GM18526 (cell line): Measurements from ENCODE around the gene MYPN.

Source experiments
- POLR2A ChIP-seq: IDR thresholded peaks from 3 replicates; pipeline ENCODE4 v1.6.1; 2011; ENCODE audit not compliant: insufficient read length; ENCODE audit errors: extremely low read depth

Gene MYPN

DNA sequence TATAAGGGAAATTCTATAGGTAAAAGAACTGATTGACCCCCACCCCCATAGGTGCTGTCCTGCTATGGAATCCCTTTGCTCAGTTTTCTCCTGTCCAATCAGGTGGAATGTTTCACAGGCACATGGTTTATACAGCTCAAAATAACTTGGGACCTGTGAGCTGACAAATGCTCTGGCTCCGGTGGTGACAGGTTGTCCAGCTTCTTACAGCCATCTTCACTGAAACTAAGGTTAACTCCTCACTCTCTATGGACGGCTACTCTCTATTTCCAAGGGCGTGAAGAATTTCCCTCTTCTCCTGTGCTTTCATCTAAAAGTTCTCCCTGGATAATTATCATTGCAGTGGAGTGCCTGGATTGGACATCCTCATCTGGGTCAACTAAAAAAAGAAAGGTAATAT is at the start of gene MYPN:
Gene MYPN, plus strand, starts transcription at position 158 of the 400 bp plus-strand sequence. CDS start 11,951 bp downstream, outside the sequence.
- no peak for TF ChIP-seq POLR2A

DNA sequence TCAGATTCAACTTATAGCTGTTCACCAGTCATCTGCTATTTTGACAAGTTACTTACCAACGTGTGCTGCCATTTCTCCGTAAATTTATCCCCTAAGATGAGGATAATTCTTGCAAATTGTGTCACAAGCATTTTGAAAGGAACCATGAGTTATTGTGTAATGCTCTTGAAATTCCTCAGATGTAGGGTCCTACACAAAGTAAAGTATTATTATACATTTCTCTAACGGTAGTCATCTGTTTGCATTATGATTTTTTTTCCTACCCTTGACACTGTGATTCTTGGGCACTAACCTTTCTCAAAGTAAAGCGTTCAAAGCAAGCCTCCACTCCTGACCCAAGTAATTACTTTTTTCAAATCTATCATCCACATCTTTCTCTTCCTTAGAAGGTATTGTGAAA is 42.3 kb upstream of the MYPN start:
- no peak for TF ChIP-seq POLR2A

- no peak for TF ChIP-seq POLR2A
Observed at GRCh38 chr10:68067508-68067907, 41.8 kb upstream of the MYPN start.

- no peak for TF ChIP-seq POLR2A
Observed at GRCh38 chr10:68073631-68074030, 35.7 kb upstream of the MYPN start.

GRCh38 chr10:68074031-68074774 is 35.1 kb upstream of the MYPN start:
- no peak for TF ChIP-seq POLR2A

- TF ChIP-seq POLR2A, result peak; percentile 64
Observed at GRCh38 chr10:68074775-68075549, 34.3 kb upstream of the MYPN start, which contains the start of gene HERC4. HERC4 (minus strand) TSS chr10:68075283; CDS start chr10:68073108, 2,175 bp downstream.

DNA sequence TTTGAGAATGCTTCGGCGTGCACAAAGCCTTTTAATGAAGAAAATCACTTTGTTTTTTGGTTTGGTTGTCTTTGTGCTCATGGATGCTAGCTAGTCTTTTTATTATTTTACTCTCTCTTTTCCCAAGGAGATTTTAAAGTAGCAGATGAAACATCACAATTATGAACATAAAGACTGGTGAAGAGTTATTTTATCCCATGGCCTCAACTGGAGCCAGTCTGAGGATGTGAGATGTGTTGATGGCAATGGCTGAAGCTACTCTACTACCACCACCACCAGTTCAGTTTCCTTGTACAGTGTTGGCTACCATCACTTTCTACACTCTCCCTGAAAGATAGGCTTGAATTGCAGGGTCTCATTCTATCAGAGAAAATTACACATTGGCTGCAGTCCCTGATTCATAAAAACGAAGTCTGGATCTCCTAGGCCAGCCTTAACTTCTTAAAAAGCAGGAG is 33.7 kb upstream of the MYPN start:
- TF ChIP-seq POLR2A, result no peak

DNA sequence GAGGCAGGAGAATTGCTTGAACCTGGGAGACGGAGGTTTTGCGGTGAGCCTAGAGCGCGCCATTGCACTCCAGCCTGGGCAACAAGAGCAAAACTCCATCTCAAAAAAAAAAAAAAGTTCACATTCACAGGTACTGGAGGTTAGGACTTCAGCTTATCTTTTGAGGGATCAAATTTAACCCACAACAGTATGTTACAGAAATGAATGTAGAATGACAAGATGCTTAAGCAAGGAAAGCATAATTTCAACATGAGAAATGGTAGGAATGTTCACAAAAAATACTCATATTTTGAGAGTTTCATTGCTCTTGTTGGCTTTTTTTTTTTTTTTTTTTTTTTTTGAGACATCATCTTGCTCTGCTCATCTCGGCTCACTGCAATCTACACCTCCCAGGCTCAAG is 32.3 kb upstream of the MYPN start:
- no peak for TF ChIP-seq POLR2A

- no peak for TF ChIP-seq POLR2A
Observed at GRCh38 chr10:68079434-68079833, 29.9 kb upstream of the MYPN start.

- no peak for TF ChIP-seq POLR2A
Observed at GRCh38 chr10:68080853-68081431, 28.3 kb upstream of the MYPN start.

DNA sequence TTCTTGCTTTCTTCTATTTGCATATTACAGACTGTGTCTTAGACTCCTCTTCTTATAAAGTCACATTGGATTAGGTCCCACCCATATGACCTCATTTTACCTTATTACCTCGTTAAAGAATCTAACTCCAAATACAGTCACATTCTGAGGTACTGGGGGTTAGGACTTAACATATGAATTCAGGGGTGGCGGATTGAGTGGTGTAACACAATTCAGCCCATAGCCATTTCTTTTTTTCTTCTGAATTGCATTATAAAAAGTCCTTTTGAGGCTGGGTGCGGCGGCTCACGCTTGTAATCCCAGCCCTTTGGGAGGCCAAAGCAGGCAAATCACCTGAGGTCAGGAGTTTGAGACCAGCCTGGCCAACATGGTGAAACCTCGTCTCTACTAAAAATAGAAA is 27.4 kb upstream of the MYPN start:
- no peak for TF ChIP-seq POLR2A

- TF ChIP-seq POLR2A, result no peak
Observed at GRCh38 chr10:68082872-68083271, 26.4 kb upstream of the MYPN start.

DNA sequence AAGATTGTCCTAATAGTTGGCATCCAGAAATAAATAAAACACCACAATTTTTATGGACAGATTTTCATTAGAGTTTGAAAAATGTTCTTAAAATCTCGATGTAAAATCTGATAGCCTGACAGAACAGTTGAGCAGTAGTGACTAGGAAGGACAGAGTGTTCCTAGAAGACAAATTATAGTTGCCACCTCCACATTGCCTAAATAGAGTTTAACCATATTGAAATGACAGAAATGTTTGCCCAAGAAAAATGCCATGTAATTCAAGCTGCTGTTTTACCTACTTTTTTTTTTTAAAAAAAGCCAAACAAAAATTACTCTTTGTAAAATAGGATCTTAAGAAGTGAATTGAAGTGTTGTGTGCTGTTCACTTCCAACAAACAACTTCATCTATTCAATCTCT is 25.3 kb upstream of the MYPN start:
- TF ChIP-seq POLR2A, result no peak

DNA sequence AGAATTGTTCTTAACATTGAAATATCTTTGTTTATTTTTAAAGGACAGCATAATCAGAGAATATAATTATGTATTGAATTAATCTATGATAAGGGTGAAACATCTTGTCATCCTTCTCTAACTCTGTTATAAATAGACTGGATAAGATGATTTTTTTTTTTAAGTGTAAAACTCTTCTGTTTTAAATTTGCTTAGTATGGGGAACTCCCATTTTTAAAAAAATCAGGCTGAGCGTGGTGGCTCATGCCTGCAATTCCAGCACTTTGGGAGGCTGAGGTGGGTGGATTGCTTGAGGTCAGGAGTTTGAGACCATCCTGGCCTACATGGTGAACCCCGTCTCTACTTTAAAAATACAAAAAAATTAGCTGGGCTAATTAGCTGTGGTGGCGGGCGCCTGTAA is 24.8 kb upstream of the MYPN start:
- no peak for TF ChIP-seq POLR2A

DNA sequence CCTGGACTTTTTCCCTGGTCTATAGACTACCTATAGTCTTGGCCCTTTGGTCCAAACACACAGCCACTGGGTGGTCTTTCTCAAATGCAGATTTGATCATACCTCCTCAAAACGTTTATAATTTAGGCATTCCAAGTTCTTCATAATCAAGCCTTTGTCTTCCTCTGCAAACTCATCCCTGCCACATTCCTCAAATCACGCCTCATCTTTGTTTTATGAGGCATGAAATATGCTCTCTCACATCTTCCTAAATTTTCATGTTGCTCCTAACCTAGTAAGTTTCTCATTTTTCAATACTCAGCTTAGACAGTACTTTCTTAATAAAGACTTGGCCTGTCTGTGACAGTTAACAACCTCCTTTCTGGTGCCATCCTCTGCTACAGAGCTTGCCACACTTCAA is 23.3 kb upstream of the MYPN start:
- no peak for TF ChIP-seq POLR2A

DNA sequence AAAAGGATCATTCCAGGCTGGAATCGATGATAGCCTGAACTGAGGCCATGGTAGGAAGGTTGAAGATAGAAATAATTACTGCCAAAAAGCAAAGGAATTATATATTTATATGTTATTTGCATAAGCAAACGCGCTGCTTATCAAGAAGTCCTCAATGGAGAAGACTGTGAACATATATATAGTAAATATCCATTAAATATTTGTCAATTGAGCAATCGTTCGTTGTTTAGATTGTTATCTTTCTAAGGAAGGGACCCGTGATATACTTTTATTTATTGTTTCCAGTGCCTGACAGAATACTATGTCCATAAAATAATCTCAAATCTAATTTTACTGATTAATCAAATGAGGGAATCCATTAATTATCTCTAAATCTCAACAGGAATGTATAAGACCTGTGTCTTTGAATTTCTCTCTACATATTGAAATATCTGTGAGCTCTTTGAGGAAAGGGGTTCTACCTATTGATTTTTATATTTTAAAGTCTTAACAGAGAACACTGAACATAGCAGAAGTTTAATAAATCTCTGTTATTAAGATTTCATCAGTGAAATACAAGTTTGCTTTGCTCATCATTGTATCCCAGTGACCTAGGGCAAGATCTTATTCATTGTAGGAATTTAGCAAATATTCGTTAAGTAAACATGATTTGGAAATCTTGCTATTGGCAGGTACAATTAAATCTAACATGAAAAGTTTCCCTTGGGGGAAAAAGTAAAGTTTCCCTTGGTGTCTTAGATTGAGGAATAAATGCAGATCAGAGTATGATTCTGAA is 22.2 kb upstream of the MYPN start:
- no peak for TF ChIP-seq POLR2A
